SU-DHL-6 (cell line): ENCODE measurements around the gene ALG9.

Source experiments
- H2AFZ ChIP-seq: fragments of 200-600 bp; sonication (generic); 2 replicates; pipeline ENCODE4 v1.6.1; 2014; ENCODE audit warnings: low read depth, mild to moderate bottlenecking, moderate library complexity, mixed read lengths, antibody characterized with exemption, low read length; ENCODE audit not compliant: severe bottlenecking
- H3F3A ChIP-seq: fragments of 200-600 bp; shearing (Covaris generic); 2 replicates; pipeline ENCODE4 v1.6.0; 2016; ENCODE audit warnings: antibody characterized with exemption, mild to moderate bottlenecking; ENCODE audit not compliant: insufficient read depth
- H3K27ac ChIP-seq: fragments of 200-600 bp; sonication (generic); 2 replicates; pipeline ENCODE4 v1.5.1; 2016; ENCODE audit warnings: low read depth, mild to moderate bottlenecking, low read length, moderate library complexity, mixed read lengths
- H3K27me3 ChIP-seq: fragments of 200-600 bp; sonication (generic), shearing (Covaris generic); 2 replicates; pipeline ENCODE4 v1.6.0; 2014; ENCODE audit warnings: mild to moderate bottlenecking, low read length
- H3K36me3 ChIP-seq: fragments of 200-600 bp; sonication (generic); 2 replicates; pipeline ENCODE4 v1.6.1; 2014; ENCODE audit warnings: mild to moderate bottlenecking, low read length, mixed read lengths
- H3K4me2 ChIP-seq: fragments of 300-600, 200-600 bp; shearing (Covaris generic), sonication (generic); 2 replicates; pipeline ENCODE4 v1.6.0; 2014; ENCODE audit warnings: low read length, low read depth, mild to moderate bottlenecking; ENCODE audit not compliant: poor library complexity, severe bottlenecking
- H3K4me3 ChIP-seq: fragments of 200-600 bp; sonication (generic); 2 replicates; pipeline ENCODE4 v1.5.1; 2014; ENCODE audit warnings: antibody characterized with exemption, low read length, mild to moderate bottlenecking, mixed read lengths; ENCODE audit not compliant: insufficient read depth, poor library complexity, severe bottlenecking
- H3K79me2 ChIP-seq: fragments of 200-600 bp; sonication (generic); 2 replicates; pipeline ENCODE4 v1.6.1; 2014; ENCODE audit warnings: mild to moderate bottlenecking, low read length, moderate library complexity; ENCODE audit not compliant: insufficient read depth
- H3K9ac ChIP-seq: fragments of 200-600 bp; sonication (generic); 2 replicates; pipeline ENCODE4 v1.7.0; 2014; ENCODE audit warnings: mild to moderate bottlenecking, low read length
- H3K9me2 ChIP-seq: fragments of 200-600 bp; sonication (generic); replicated peaks from 2 replicates; pipeline ENCODE4 v1.6.1; 2014; ENCODE audit warnings: low read length; ENCODE audit not compliant: insufficient read depth
- H3K9me3 ChIP-seq: fragments of 200-600 bp; sonication (generic); 2 replicates; pipeline ENCODE4 v1.6.1; 2014; ENCODE audit warnings: low read length, mixed read lengths; ENCODE audit not compliant: insufficient read depth
- H4K20me1 ChIP-seq: fragments of 200-600 bp; sonication (generic); 2 replicates; pipeline ENCODE4 v1.6.1; 2014; ENCODE audit warnings: low read depth, mild to moderate bottlenecking, antibody characterized with exemption, low read length, moderate library complexity, mixed read lengths
- CTCF ChIP-seq: fragments of 200-600 bp; sonication (generic); IDR thresholded peaks from one replicate; pipeline ENCODE4 v1.5.1; 2017; ENCODE audit warnings: antibody characterized with exemption, mild to moderate bottlenecking, low read length, moderate library complexity; ENCODE audit not compliant: insufficient read depth, poor library complexity, severe bottlenecking
- EZH2phosphoT487 ChIP-seq: fragments of 200-600 bp; sonication (generic), shearing (Covaris generic); conservative IDR thresholded peaks from 2 replicates; pipeline ENCODE4 v1.6.1; 2018; ENCODE audit warnings: mild to moderate bottlenecking, antibody characterized with exemption, low read length, moderate library complexity, mixed read lengths

ALG9 gene

GRCh38 chr11:111913997-111914396 lies 42.6 kb upstream of the ALG9 start:
- Histone ChIP-seq H3K9ac (no peak overlapping the region), H3K79me2 (no peaks in the 10 kb centered on the region), H2AFZ (no peak overlapping the region), H3K36me3 (no peaks in the 10 kb centered on the region), H3K9me2 (no peaks in the 10 kb centered on the region), H3K4me2 (no peak overlapping the region), H3F3A (no peaks in the 10 kb centered on the region), H3K27ac (no peak overlapping the region), H3K27me3 (no peaks in the 10 kb centered on the region), H3K4me3 (no peak overlapping the region), H3K9me3 (no peaks in the 10 kb centered on the region), H4K20me1 (no peaks in the 10 kb centered on the region)
- TF ChIP-seq CTCF, result no peak
- TF ChIP-seq EZH2phosphoT487, result no peak

GRCh38 chr11:111913031-111913861 lies 41.9 kb upstream of the ALG9 start:
- Histone ChIP-seq H2AFZ (no peak overlapping the region), H3K9me2 (no peaks in the 10 kb centered on the region), H3K4me3 (no peak overlapping the region), H3K27me3 (no peaks in the 10 kb centered on the region), H3K27ac (no peak overlapping the region), H3K9ac (no peak overlapping the region), H3F3A (no peaks in the 10 kb centered on the region), H3K79me2 (no peaks in the 10 kb centered on the region), H3K36me3 (no peaks in the 10 kb centered on the region), H3K4me2 (no peak overlapping the region), H4K20me1 (no peaks in the 10 kb centered on the region), H3K9me3 (no peaks in the 10 kb centered on the region)
- no peak for TF ChIP-seq EZH2phosphoT487
- TF ChIP-seq CTCF, result no peak

- Histone ChIP-seq H4K20me1 (no peaks in the 10 kb centered on the region), H3K27ac (no peak within 1 kb of the TSS), H3K36me3 (no peaks in the 10 kb centered on the region), H3K4me3 (no peak within 1 kb of the TSS), H3K9ac (no peak within 1 kb of the TSS), H3K9me2 (no peaks in the 10 kb centered on the region), H2AFZ (no peak within 1 kb of the TSS), H3K79me2 (no peaks in the 10 kb centered on the region), H3K27me3 (no peaks in the 10 kb centered on the region), H3F3A (no peaks in the 10 kb centered on the region), H3K9me3 (no peaks in the 10 kb centered on the region), H3K4me2 (no peak within 1 kb of the TSS)
- TF ChIP-seq CTCF (no peak), EZH2phosphoT487 (no peak)
Measured at GRCh38 chr11:111912535-111912934, 41.2 kb upstream of the ALG9 start, which contains the start of gene HSPB2. Gene HSPB2, plus strand, starts transcription at chr11:111912734. Its CDS starts 96 bp downstream, at chr11:111912830.
